Measurements from ENCODE around the gene TAB2. TPM values are rescaled to one million over a fixed set of nuclear protein-coding genes. Genes with fewer than 3 reads are reported as not detected.

TAB2 gene
- total RNA-seq, 1 donor from 2014 or later, result 20.5 TPM

DNA sequence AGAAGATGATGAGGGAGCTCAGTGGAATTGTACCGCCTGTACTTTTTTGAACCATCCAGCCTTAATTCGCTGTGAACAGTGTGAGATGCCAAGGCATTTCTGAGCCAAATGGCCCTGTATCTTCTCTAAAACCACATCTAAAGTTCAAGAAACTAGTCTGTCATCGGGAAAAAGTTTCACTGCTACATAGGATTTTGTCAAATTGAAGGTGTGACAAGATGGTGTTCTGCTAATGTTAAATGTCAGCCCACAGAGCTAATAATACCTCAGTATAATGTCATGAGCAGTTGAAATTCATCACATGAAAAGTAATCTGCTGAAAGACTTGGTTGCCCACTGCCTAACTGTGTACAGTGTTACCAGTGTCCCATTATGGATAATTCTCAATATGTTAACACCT, 92.1 kb downstream of the TAB2 start:
- H3K4me3 ChIP-seq (ENCODE audit: low read depth, low read length), result no peak overlapping the region
- no peak for DNase-seq (ENCODE audit: low read depth)
- TF ChIP-seq, protein P1, sequence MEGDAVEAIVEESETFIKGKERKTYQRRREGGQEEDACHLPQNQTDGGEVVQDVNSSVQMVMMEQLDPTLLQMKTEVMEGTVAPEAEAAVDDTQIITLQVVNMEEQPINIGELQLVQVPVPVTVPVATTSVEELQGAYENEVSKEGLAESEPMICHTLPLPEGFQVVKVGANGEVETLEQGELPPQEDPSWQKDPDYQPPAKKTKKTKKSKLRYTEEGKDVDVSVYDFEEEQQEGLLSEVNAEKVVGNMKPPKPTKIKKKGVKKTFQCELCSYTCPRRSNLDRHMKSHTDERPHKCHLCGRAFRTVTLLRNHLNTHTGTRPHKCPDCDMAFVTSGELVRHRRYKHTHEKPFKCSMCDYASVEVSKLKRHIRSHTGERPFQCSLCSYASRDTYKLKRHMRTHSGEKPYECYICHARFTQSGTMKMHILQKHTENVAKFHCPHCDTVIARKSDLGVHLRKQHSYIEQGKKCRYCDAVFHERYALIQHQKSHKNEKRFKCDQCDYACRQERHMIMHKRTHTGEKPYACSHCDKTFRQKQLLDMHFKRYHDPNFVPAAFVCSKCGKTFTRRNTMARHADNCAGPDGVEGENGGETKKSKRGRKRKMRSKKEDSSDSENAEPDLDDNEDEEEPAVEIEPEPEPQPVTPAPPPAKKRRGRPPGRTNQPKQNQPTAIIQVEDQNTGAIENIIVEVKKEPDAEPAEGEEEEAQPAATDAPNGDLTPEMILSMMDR (IDR thresholded peaks at IDR 0.05; ENCODE audit: insufficient read depth, low read length, severe bottlenecking), result no peak
- H3K27me3 ChIP-seq (ENCODE audit: control insufficient read depth, insufficient read depth, low read length), result no peaks in the 10 kb centered on the region
- H3K36me3 ChIP-seq (ENCODE audit: control insufficient read depth, insufficient read depth, low read length), result peaks cover 3% of the 10 kb centered on the region
- no peak for FAIRE-seq

- FAIRE-seq, result no peak
- TF ChIP-seq, protein P1 (IDR thresholded peaks at IDR 0.05; ENCODE audit: insufficient read depth, low read length, severe bottlenecking), result no peak
- no peak for DNase-seq (ENCODE audit: low read depth)
- H3K27me3 ChIP-seq (ENCODE audit: control insufficient read depth, insufficient read depth, low read length), result no peaks in the 10 kb centered on the region
- H3K36me3 ChIP-seq (ENCODE audit: control insufficient read depth, insufficient read depth, low read length), result peaks cover 3% of the 10 kb centered on the region
- no peak overlapping the region for H3K4me3 ChIP-seq (ENCODE audit: low read depth, low read length)
These were observed 93.0 kb downstream of the TAB2 start for GRCh38 chr6:149410557-149410956.

DNA sequence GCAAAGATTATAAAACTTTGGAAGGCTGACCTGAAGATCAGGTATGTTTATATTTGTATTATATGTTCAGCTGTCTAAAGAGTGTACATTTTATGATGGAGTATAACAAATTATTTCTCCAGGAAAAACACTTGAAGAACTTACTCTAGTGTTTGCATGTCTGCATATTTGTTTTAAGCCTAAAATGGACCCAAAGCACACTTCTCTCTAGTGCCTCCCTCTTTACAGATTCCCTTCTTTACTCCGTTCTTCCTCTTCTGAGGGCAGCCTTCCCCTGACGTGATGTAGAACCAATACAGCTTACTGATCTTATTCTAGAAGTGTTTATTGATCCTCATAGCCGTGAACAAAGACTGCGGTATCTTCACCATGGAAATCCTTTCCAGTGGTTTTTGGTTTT, 96.5 kb downstream of the TAB2 start:
- Histone ChIP-seq H3K4me3 (ENCODE audit: low read depth, low read length) (no peak overlapping the region), H3K36me3 (ENCODE audit: control insufficient read depth, insufficient read depth, low read length) (peaks cover 3% of the 10 kb centered on the region), H3K27me3 (ENCODE audit: control insufficient read depth, insufficient read depth, low read length) (no peaks in the 10 kb centered on the region)
- DNase-seq (ENCODE audit: low read depth) (no peak), FAIRE-seq (no peak)
- TF ChIP-seq, protein P1 (IDR thresholded peaks at IDR 0.05; ENCODE audit: insufficient read depth, low read length, severe bottlenecking), result no peak

DNA sequence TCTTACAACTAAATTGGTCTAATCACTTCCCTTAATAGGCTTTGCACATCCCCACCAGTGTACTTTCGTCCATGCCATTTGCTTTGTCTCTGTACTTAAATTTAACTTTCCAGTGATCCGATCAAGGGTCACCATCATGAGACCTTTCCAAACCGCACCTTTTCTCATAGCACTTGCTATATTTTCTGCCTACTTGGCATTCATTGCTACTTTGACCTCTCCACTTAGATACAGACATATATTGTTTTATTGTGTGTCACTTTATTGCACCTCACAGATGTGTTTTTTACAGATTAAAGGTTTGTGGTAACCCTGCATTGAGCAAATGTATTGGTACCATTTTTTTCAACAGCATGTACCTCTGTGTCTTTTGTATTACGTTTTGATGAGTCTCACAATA, 97.3 kb downstream of the TAB2 start:
- FAIRE-seq, result no peak
- TF ChIP-seq, protein P1 (IDR thresholded peaks at IDR 0.05; ENCODE audit: insufficient read depth, low read length, severe bottlenecking), result no peak
- no peaks in the 10 kb centered on the region for H3K27me3 ChIP-seq (ENCODE audit: control insufficient read depth, insufficient read depth, low read length)
- peaks cover 3% of the 10 kb centered on the region for H3K36me3 ChIP-seq (ENCODE audit: control insufficient read depth, insufficient read depth, low read length)
- DNase-seq (ENCODE audit: low read depth), result no peak
- no peak overlapping the region for H3K4me3 ChIP-seq (ENCODE audit: low read depth, low read length)

DNA sequence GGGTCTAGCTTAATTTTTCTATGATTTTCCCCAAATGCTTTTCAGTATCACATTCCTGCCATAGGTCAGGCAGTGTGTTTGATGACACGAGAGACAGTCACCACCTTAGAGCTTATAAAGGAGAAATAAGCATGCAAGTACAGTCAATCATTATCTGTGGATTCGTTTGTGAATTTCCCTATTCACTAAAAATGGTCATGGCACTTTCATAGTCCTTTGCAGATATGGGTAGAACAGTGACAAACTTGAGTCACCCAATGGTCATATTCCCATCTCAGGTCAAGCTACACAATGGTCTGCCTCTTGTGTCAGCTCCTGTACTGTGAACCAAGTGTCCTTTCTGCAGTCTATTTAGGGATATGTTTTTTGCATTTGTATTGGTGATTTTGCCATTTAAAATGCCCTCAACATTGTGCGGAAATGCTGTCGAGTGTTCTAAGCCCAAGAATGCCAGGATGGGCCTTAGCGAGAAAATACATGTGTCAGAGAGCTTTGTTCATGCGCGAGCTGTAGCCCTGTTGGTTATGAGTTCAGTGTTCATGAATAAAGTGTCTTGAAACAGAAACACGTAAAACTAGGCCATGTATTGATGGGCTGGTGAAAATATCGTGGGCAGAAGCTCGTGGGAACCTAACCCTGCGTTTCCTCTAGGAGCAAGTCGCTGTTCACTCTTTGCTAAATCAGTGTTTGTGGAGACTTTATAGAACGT, 102.3 kb downstream of the TAB2 start:
- H3K36me3 ChIP-seq (ENCODE audit: control insufficient read depth, insufficient read depth, low read length), result no peaks in the 10 kb centered on the region
- TF ChIP-seq, protein P1 (IDR thresholded peaks at IDR 0.05; ENCODE audit: insufficient read depth, low read length, severe bottlenecking), result no peak
- H3K4me3 ChIP-seq (ENCODE audit: low read depth, low read length), result no peak overlapping the region
- no peak for FAIRE-seq
- DNase-seq (ENCODE audit: low read depth), result no peak
- H3K27me3 ChIP-seq (ENCODE audit: control insufficient read depth, insufficient read depth, low read length), result peaks cover 2% of the 10 kb centered on the region

DNA sequence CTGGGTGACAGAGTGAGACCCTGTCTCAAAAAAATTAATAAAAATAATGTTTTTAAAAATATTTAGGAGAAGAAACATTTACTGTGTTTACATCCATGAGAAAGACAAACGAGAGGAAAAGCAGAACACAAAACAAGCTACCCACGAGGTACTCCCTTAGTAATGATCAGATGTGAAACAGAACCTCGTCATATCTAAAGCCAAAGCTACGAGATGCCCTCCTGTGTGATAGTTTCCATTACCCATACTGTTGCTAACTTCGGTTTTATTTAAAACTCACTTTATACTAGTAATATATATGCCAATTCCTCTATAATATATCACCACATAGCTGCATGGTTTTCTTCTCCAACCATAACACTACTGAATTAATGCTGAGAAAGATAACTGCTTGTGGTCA, 103.6 kb downstream of the TAB2 start:
- peaks cover 2% of the 10 kb centered on the region for H3K27me3 ChIP-seq (ENCODE audit: control insufficient read depth, insufficient read depth, low read length)
- DNase-seq (ENCODE audit: low read depth), result no peak
- H3K36me3 ChIP-seq (ENCODE audit: control insufficient read depth, insufficient read depth, low read length), result no peaks in the 10 kb centered on the region
- no peak overlapping the region for H3K4me3 ChIP-seq (ENCODE audit: low read depth, low read length)
- no peak for FAIRE-seq
- TF ChIP-seq, protein P1 (IDR thresholded peaks at IDR 0.05; ENCODE audit: insufficient read depth, low read length, severe bottlenecking), result no peak

Measured in bronchial epithelial cell (primary cell).